ACC112 (cell line): ENCODE results near the gene LGALS4.

Experiments
- H2AFZ ChIP-seq: fragments of 200-600 bp; sonication (generic); one replicate; pipeline ENCODE4 v1.6.0; 2017; ENCODE audit warnings: antibody characterized with exemption, low read length; ENCODE audit not compliant: unreplicated experiment
- H3K27ac ChIP-seq: fragments of 200-600 bp; sonication (generic); 2 replicates; pipeline ENCODE4 v1.5.1; 2014; ENCODE audit warnings: low read depth, mild to moderate bottlenecking, antibody characterized with exemption, low read length, moderate library complexity
- H3K27me3 ChIP-seq: fragments of 200-600 bp; sonication (generic); 2 replicates; pipeline ENCODE4 v1.6.1; 2014; ENCODE audit warnings: mild to moderate bottlenecking, antibody characterized with exemption, low read length, moderate library complexity, mixed read lengths; ENCODE audit not compliant: insufficient read depth
- H3K36me3 ChIP-seq: fragments of 200-600 bp; sonication (generic); 2 replicates; pipeline ENCODE4 v1.6.1; 2016; ENCODE audit warnings: mild to moderate bottlenecking, antibody characterized with exemption, low read length, moderate library complexity, mixed read lengths; ENCODE audit not compliant: insufficient read depth
- H3K4me1 ChIP-seq: fragments of 200-600 bp; sonication (generic); one replicate; pipeline ENCODE4 v1.6.1; 2016; ENCODE audit warnings: low read length, mixed read lengths; ENCODE audit not compliant: insufficient read depth, unreplicated experiment, control insufficient read depth
- H3K4me3 ChIP-seq: fragments of 200-600 bp; sonication (generic); 2 replicates; pipeline ENCODE4 v1.5.1; 2014; ENCODE audit warnings: mild to moderate bottlenecking, low read depth, low read length
- H3K79me2 ChIP-seq: fragments of 200-600 bp; sonication (generic); one replicate; pipeline ENCODE4 v1.6.0; 2016; ENCODE audit warnings: low read length; ENCODE audit not compliant: control insufficient read depth, unreplicated experiment, insufficient read depth

LGALS4 gene

GRCh38 chr19:38850436-38850975 is 37.8 kb upstream of the LGALS4 start:
- Histone ChIP-seq H3K27ac (peak overlapping the region; percentile 91), H3K27me3 (no peaks in the 10 kb centered on the region), H3K79me2 (peaks cover 35% of the 10 kb centered on the region), H2AFZ (no peak overlapping the region), H3K4me3 (peak overlapping the region; percentile 92), H3K36me3 (peaks cover 17% of the 10 kb centered on the region; the same call in 1 of the 2 replicates), H3K4me1 (peaks cover 14% of the 10 kb centered on the region)

- no peaks in the 10 kb centered on the region for H3K27me3 ChIP-seq
- H3K36me3 ChIP-seq: peaks cover 22% of the 10 kb centered on the region; the same call in 1 of the 2 replicates
- H3K79me2 ChIP-seq: peaks cover 39% of the 10 kb centered on the region
- H3K4me3 ChIP-seq: peak within 1 kb of the TSS; percentile 92
- H3K27ac ChIP-seq: peak within 1 kb of the TSS; percentile 95
- peaks cover 14% of the 10 kb centered on the region for H3K4me1 ChIP-seq
- H2AFZ ChIP-seq: no peak within 1 kb of the TSS
These were observed 37.2 kb upstream of the LGALS4 start, which contains the start of gene HNRNPL for GRCh38 chr19:38849860-38850435. Gene HNRNPL, minus strand, starts transcription at chr19:38849986. Its CDS starts 20 bp downstream, at chr19:38849966.

GRCh38 chr19:38849147-38849859 is 36.6 kb upstream of the LGALS4 start:
- Histone ChIP-seq H3K4me3 (peak overlapping the region; percentile 87), H3K79me2 (peaks cover 45% of the 10 kb centered on the region), H2AFZ (no peak overlapping the region), H3K4me1 (peaks cover 14% of the 10 kb centered on the region), H3K27ac (peak overlapping the region; percentile 95), H3K27me3 (no peaks in the 10 kb centered on the region), H3K36me3 (peaks cover 24% of the 10 kb centered on the region; the same call in 1 of the 2 replicates)

DNA sequence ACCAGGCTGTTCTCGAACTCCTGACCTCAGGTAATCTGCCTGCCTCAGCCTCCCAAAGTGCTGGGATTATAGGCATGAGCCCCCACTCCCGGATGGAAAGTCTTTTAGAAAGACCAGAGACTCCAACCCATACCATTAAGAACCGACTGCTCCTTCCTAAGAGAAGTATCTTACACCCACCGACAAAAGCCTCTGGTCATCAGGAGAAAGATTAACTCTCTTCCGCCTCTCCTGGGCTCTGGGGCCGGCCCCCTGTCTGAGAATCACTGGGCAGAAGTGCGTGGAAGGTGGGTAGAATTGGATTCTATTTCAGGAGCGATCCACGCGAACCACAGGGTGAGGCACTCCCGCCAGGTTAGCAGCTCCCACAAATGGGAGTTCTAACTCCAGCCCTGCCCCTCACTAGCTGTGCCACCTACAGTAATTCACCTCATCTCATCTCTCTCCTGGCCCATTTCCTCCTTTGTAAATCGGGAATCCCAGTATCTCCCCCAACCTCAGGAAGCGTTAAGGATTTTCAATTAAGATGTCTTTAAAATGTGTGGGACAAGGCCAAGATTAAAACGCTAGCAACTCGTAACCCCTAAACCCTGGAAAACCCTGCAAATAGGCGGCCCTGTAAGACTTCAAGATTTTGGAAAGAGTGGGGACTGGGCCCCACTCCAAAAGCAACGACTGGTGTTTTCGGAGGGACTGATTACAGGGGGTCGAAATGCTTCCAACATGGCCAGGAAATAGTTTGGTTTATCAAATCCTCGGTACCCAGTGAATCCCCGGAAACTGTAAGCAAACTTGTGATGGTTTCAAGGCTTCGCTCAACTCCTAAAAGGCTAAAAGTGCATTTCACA is 35.8 kb upstream of the LGALS4 start:
- Histone ChIP-seq H3K27ac (peak overlapping the region; percentile 95), H2AFZ (no peak overlapping the region), H3K4me1 (peaks cover 14% of the 10 kb centered on the region), H3K4me3 (peak overlapping the region; percentile 87), H3K27me3 (no peaks in the 10 kb centered on the region), H3K36me3 (peaks cover 30% of the 10 kb centered on the region; the same call in 1 of the 2 replicates), H3K79me2 (peaks cover 53% of the 10 kb centered on the region)

GRCh38 chr19:38846097-38846496 is 33.4 kb upstream of the LGALS4 start:
- Histone ChIP-seq H2AFZ (no peak overlapping the region), H3K27ac (no peak overlapping the region), H3K36me3 (peaks cover 36% of the 10 kb centered on the region; the same call in 1 of the 2 replicates), H3K4me1 (peaks cover 13% of the 10 kb centered on the region), H3K4me3 (no peak overlapping the region), H3K79me2 (peaks cover 66% of the 10 kb centered on the region), H3K27me3 (no peaks in the 10 kb centered on the region)

- Histone ChIP-seq H3K4me1 (peaks cover 9% of the 10 kb centered on the region), H3K36me3 (peaks cover 39% of the 10 kb centered on the region; the same call in 1 of the 2 replicates)
These were observed 32.8 kb upstream of the LGALS4 start for GRCh38 chr19:38845374-38846024.

GRCh38 chr19:38844093-38844686 is 31.4 kb upstream of the LGALS4 start:
- H3K4me1 ChIP-seq: peaks cover 9% of the 10 kb centered on the region
- H3K79me2 ChIP-seq: peaks cover 72% of the 10 kb centered on the region
- H3K36me3 ChIP-seq: peaks cover 39% of the 10 kb centered on the region; the same call in 1 of the 2 replicates

More at GRCh38 chr19:38845374-38846024, 32.8 kb upstream of the LGALS4 start:
- Histone ChIP-seq H3K27me3 (no peaks in the 10 kb centered on the region), H3K79me2 (peaks cover 71% of the 10 kb centered on the region), H3K4me3 (no peak overlapping the region), H2AFZ (no peak overlapping the region), H3K27ac (no peak overlapping the region)

DNA sequence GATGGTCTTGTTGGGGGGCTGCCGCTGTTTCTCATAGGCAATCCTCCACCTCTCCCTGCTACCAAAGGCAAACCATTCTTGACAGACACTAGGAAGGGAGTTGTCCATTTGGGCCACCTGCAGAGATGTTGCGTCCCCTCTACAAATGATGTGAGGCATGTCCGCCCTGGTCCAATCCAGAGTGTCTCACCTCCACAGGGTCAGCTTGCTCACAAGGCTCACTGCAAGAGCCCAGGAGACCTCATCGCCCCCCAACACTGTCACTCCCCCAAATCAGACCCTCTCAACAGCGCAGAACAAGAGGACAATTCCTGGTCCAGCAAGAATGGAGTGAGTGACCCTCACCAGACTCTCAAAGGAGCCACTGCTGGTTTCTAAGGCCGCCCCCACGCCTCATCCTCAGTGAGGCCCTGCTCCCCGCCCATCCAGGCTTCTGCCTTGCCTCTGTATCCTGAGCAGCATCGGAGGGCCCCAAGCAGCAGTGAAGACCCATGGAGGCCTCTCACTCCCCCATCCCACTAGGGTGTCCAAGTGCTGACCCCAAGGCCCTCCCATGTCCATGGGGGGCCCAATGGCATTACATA is 30.5 kb upstream of the LGALS4 start:
- H3K36me3 ChIP-seq: peaks cover 39% of the 10 kb centered on the region; the same call in 1 of the 2 replicates

More at GRCh38 chr19:38844093-38844686, 31.4 kb upstream of the LGALS4 start:
- H3K4me3 ChIP-seq: no peak overlapping the region
- no peak overlapping the region for H3K27ac ChIP-seq
- H2AFZ ChIP-seq: no peak overlapping the region
- H3K27me3 ChIP-seq: no peaks in the 10 kb centered on the region

DNA sequence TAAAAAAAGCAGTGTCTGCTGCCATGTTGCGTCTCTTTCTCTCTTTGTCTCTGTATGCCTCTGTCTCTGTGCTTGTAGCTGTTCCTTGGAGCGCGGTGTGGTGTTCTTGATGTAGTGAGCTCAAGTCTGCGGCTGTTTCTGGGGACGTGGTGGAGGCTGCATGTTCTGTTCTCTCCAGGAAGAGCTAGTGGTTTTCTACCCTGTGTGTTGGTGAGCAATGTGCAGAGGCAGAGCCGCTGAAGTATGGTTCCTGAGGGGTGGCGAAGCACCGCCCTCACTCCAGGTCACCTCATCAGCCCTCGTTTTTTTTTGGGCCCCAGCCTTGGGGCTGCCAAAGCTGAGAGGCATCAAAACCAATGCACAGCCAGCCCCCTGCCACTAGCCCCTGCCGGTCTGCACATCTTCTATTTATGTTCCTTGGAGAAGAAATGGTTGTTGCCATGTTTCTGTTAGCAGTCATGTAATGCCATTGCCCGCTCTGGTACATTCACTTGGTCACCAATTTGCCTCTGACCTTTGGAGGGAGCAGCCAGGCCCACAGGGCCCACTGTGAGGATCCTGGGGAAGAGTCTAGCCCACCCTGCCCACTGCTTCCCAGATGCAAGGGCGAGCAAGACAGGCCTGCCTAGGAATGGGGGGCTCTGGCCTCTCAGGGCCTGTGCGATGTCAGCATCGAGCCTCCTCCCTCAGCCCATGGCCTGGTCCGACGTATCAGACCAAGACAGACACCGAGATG is 29.9 kb upstream of the LGALS4 start:
- H3K4me1 ChIP-seq: peaks cover 7% of the 10 kb centered on the region
- H3K79me2 ChIP-seq: peaks cover 58% of the 10 kb centered on the region
- H3K4me3 ChIP-seq: no peak overlapping the region
- peaks cover 37% of the 10 kb centered on the region; the same call in 1 of the 2 replicates for H3K36me3 ChIP-seq
- H3K27ac ChIP-seq: no peak overlapping the region
- no peaks in the 10 kb centered on the region for H3K27me3 ChIP-seq
- no peak overlapping the region for H2AFZ ChIP-seq

More for the DNA sequence above, 30.5 kb upstream of the LGALS4 start:
- Histone ChIP-seq H2AFZ (no peak overlapping the region), H3K4me1 (peaks cover 9% of the 10 kb centered on the region), H3K79me2 (peaks cover 64% of the 10 kb centered on the region), H3K27me3 (no peaks in the 10 kb centered on the region), H3K4me3 (no peak overlapping the region), H3K27ac (no peak overlapping the region)
